HCT116 (cell line): ENCODE data around the gene CDRT15. TPM values are rescaled to one million over a fixed set of nuclear protein-coding genes. Genes with fewer than 3 reads are reported as not detected.

Experiments used
- ATAC-seq: fragments of 200-7000 bp; cut with Tn5 transposase; 2 replicates; pipeline ENCODE4 v1.9.1; 2020; ENCODE audit warnings: mild to moderate bottlenecking, moderate library complexity
- BruUV-seq: library from RNA; stranded (reverse); fragments of 400-500 nt; replicated peaks from 2 replicates; lab custom pipeline; 2021; lab: Mats Ljungman, UMichigan
- CTCF ChIA-PET: fragments of 300-600 bp; sonication (Branson Sonifier 250); formaldehyde crosslinking; loops from one replicate; lab custom pipeline; 2021; ENCODE audit warnings: antibody characterized with exemption; lab: Charles Lee
- POLR2A ChIA-PET: fragments of 300-600, 350-600 bp; sonication (Branson Sonifier 250); formaldehyde crosslinking; loops from one replicate; lab custom pipeline; 2021; ENCODE audit warnings: antibody characterized with exemption; lab: Charles Lee
- RAD21 ChIA-PET, 2 experiments: fragments of 300-600 bp; sonication (Branson Sonifier 250); formaldehyde crosslinking; loops; one replicate each; lab custom pipeline; 2023; ENCODE audit warnings: low total read pairs in 2 of 2; ENCODE audit not compliant: uncharacterized antibody in 2 of 2, unreplicated experiment in 2 of 2, low non-redundant PET in 1 of 2; lab: Charles Lee
- DNase-seq: peaks from one replicate; pipeline ENCODE4 v3.0.0-alpha.2; 2010; ENCODE audit warnings: low read depth, low spot score
- H2AFZ ChIP-seq: fragments of 200-600 bp; shearing (Covaris generic), sonication (generic); 2 replicates; pipeline ENCODE4 v1.6.1; 2017; ENCODE audit warnings: low read depth, mixed run types, mixed read lengths, antibody characterized with exemption, low read length; ENCODE audit not compliant: poor library complexity, severe bottlenecking
- H3K27ac ChIP-seq: 2 replicates; pipeline ENCODE4 v1.5.1; 2012; ENCODE audit warnings: low read depth, low read length
- H3K27me3 ChIP-seq: fragments of 200-600 bp; sonication (generic); 2 replicates; pipeline ENCODE4 v1.6.1; 2016; ENCODE audit warnings: mixed run types, low read length, mixed read lengths; ENCODE audit not compliant: insufficient read depth
- H3K36me3 ChIP-seq, 2 experiments: fragments of 200-500 bp in 1 of 2; fragments of 200-600 bp in 1 of 2; sonication (Bioruptor generic) in 1 of 2; sonication (generic) in 1 of 2; 2 replicates each; pipeline versions ENCODE4 v1.5.1 to v1.6.1; 2014 to 2016; ENCODE audit warnings: low read length in 2 of 2, inconsistent platforms in 1 of 2, mixed read lengths in 1 of 2, mixed run types in 1 of 2; ENCODE audit not compliant: insufficient read depth in 2 of 2, control insufficient read depth in 1 of 2
- H3K4me1 ChIP-seq, 2 experiments: fragments of 200-600 bp in 1 of 2; sonication (generic) in 1 of 2; 2 replicates each; pipeline versions ENCODE4 v1.5.1 to v1.6.1; 2012 to 2017; ENCODE audit warnings: low read length in 2 of 2, inconsistent platforms in 1 of 2, mild to moderate bottlenecking in 1 of 2, mixed read lengths in 1 of 2, mixed run types in 1 of 2, moderate library complexity in 1 of 2; ENCODE audit not compliant: insufficient read depth in 2 of 2, control insufficient read depth in 1 of 2
- H3K4me2 ChIP-seq: fragments of 200-600 bp; sonication (generic); 2 replicates; pipeline ENCODE4 v1.6.1; 2017; ENCODE audit warnings: mixed run types, low read length, mixed read lengths
- H3K4me3 ChIP-seq, 2 experiments: fragments of 200-600 bp in 1 of 2; sonication (generic) in 1 of 2; replicated peaks in 1 of 2; 2 replicates each; pipeline ENCODE4 v1.5.1; 2011 to 2016; ENCODE audit warnings: low read length in 2 of 2, control low read depth in 1 of 2, low read depth in 1 of 2, mild to moderate bottlenecking in 1 of 2, mixed read lengths in 1 of 2, mixed run types in 1 of 2
- H3K79me2 ChIP-seq: fragments of 200-600 bp; sonication (generic); 2 replicates; pipeline ENCODE4 v1.6.1; 2017; ENCODE audit warnings: mild to moderate bottlenecking, mixed run types, low read length, moderate library complexity, mixed read lengths; ENCODE audit not compliant: insufficient read depth
- H3K9ac ChIP-seq: fragments of 200-600 bp; sonication (generic); 2 replicates; pipeline ENCODE4 v1.6.1; 2016; ENCODE audit warnings: low read length, mixed read lengths
- H3K9me2 ChIP-seq: fragments of 200-600 bp; sonication (generic), shearing (Covaris generic); 2 replicates; pipeline ENCODE4 v1.6.1; 2017; ENCODE audit warnings: mixed run types, mild to moderate bottlenecking, moderate library complexity; ENCODE audit not compliant: insufficient read depth
- H3K9me3 ChIP-seq, 2 experiments: fragments of 200-500 bp in 1 of 2; fragments of 200-600 bp in 1 of 2; sonication (Bioruptor generic) in 1 of 2; sonication (generic) in 1 of 2; 2 replicates each; pipeline ENCODE4 v1.6.1; 2014 to 2017; ENCODE audit warnings: low read length in 2 of 2, mixed read lengths in 2 of 2, inconsistent platforms in 1 of 2, low read depth in 1 of 2, mild to moderate bottlenecking in 1 of 2, mixed run types in 1 of 2, moderate library complexity in 1 of 2; ENCODE audit not compliant: control insufficient read depth in 1 of 2, insufficient read depth in 1 of 2
- H4K20me1 ChIP-seq: fragments of 200-600 bp; sonication (generic), shearing (Covaris generic); 2 replicates; pipeline ENCODE4 v1.6.1; 2017; ENCODE audit warnings: mixed run types, mild to moderate bottlenecking, moderate library complexity; ENCODE audit not compliant: insufficient read depth
- CBX3 ChIP-seq: IDR thresholded peaks from 2 replicates; pipeline ENCODE4 v1.6.1; 2012; ENCODE audit warnings: low read depth
- EGR1 ChIP-seq: IDR thresholded peaks from 2 replicates; pipeline ENCODE4 v1.6.1; 2012; ENCODE audit warnings: low read depth
- JUND ChIP-seq: IDR thresholded peaks from 2 replicates; pipeline ENCODE4 v1.6.1; 2012
- RAD21 ChIP-seq: IDR thresholded peaks from 2 replicates; pipeline ENCODE4 v1.6.1; 2012; ENCODE audit warnings: low read depth, mild to moderate bottlenecking
- SIN3A ChIP-seq: IDR thresholded peaks from 2 replicates; pipeline ENCODE4 v1.6.1; 2012; ENCODE audit warnings: low read depth
- SP1 ChIP-seq: IDR thresholded peaks from 2 replicates; pipeline ENCODE4 v1.6.1; 2012; ENCODE audit warnings: low read depth
- YY1 ChIP-seq: IDR thresholded peaks from 2 replicates; pipeline ENCODE4 v1.6.1; 2011; ENCODE audit warnings: low read length, low read depth, moderate library complexity, mild to moderate bottlenecking; ENCODE audit not compliant: insufficient replicate concordance; ENCODE audit errors: extremely low read depth
- ZFX ChIP-seq: fragments of 450-650 bp; IDR thresholded peaks from 2 replicates; pipeline ENCODE4 v1.6.1; 2017
- ZNF274 ChIP-seq: fragments of 200-500 bp; sonication (Bioruptor generic); IDR thresholded peaks from 2 replicates; pipeline ENCODE4 v1.6.1; 2014; ENCODE audit warnings: mild to moderate bottlenecking, low read depth, low read length, inconsistent platforms
- intact Hi-C: fragments of 100-400 bp; cut with micrococcal nuclease; formaldehyde crosslinking; loops from 2 replicates; pipeline ENCODE4 v1.10.0; 2022
- total RNA-seq: library from RNA; stranded (reverse); gene quantifications from one replicate; pipeline ENCODE4 v1.2.1, GENCODE V29; 2021; ENCODE audit not compliant: unreplicated experiment
- TF ChIP-seq, protein P1 (sequence below): IDR thresholded peaks from 2 replicates; pipeline ENCODE4 v1.6.1; 2012
- TF ChIP-seq, protein P2 (sequence below), 3 experiments: fragments of 200-600 bp in 1 of 3; sonication (generic) in 1 of 3; IDR thresholded peaks in 2 of 3; conservative IDR thresholded peaks in 1 of 3; 2 replicates each; pipeline ENCODE4 v1.5.1; 2012 to 2017; ENCODE audit warnings: low read depth in 2 of 3, low read length in 2 of 3, antibody characterized with exemption in 1 of 3, borderline replicate concordance in 1 of 3, control low read depth in 1 of 3, mild to moderate bottlenecking in 1 of 3, mixed read lengths in 1 of 3, mixed run types in 1 of 3, moderate library complexity in 1 of 3; ENCODE audit not compliant: insufficient read depth in 1 of 3
- TF ChIP-seq, protein P3 (sequence below): IDR thresholded peaks from 2 replicates; pipeline ENCODE4 v1.6.1; 2011; ENCODE audit warnings: mild to moderate bottlenecking, low read length, moderate library complexity; ENCODE audit not compliant: insufficient replicate concordance; ENCODE audit errors: extremely low read depth
- TF ChIP-seq, protein P4 (sequence below): IDR thresholded peaks from 2 replicates; pipeline ENCODE4 v1.6.1; 2012

CDRT15 gene
- total RNA-seq, 1 experiment from 2014 or later = not detected

DNA sequence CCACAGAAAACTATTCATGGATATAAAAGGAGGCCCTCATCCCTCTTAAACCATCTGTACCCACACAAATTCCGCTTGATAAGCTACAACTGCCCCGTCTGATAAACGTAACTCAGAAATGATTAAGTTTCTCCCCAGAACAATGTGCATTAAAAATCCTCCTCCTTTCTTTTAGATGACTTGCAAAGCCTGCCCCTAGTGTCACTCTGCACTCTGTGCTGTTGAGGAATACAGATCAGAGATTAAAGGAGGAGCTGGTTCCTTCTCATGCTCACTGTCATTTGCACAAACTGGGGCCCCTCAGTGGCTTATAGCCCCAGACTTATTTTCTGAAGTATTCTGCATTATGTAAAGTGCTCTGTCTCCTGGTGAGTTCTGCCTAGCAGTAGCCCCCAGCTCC lies 33.3 kb downstream of the CDRT15 start:
- Histone ChIP-seq H3K9ac (no peak overlapping the region), H3K79me2 (no peaks in the 10 kb centered on the region), H3K4me3 (no peak overlapping the region), H3K36me3 (no peaks in the 10 kb centered on the region), H3K27me3 (no peaks in the 10 kb centered on the region), H3K27ac (no peak overlapping the region), H3K4me2 (no peak overlapping the region), H3K4me1 (peaks cover 12 to 24% of the 10 kb centered on the region in 2 experiments), H3K9me2 (no peaks in the 10 kb centered on the region), H2AFZ (no peak overlapping the region), H3K9me3 (no peaks in the 10 kb centered on the region), H4K20me1 (no peaks in the 10 kb centered on the region)
- ChIA-PET POLR2A (no interaction called here), RAD21 (no interaction called here), CTCF (interaction anchor here (0.5 to 0.6 kb wide), 2 partner anchors 40 to 135 kb away, joined by 3 read pairs; no protein-coding TSS in a partner anchor)
- DNase-seq (no peak), ATAC-seq (no peak)
- BruUV-seq = no TSS peak
- intact Hi-C loops = no loop called here
- TF ChIP-seq RAD21 = 0 out of 2 replicates have a peak, but pooled peaks have one; percentile 6
- TF ChIP-seq, protein P1, sequence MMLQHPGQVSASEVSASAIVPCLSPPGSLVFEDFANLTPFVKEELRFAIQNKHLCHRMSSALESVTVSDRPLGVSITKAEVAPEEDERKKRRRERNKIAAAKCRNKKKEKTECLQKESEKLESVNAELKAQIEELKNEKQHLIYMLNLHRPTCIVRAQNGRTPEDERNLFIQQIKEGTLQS = no peak
- TF ChIP-seq, protein P2, sequence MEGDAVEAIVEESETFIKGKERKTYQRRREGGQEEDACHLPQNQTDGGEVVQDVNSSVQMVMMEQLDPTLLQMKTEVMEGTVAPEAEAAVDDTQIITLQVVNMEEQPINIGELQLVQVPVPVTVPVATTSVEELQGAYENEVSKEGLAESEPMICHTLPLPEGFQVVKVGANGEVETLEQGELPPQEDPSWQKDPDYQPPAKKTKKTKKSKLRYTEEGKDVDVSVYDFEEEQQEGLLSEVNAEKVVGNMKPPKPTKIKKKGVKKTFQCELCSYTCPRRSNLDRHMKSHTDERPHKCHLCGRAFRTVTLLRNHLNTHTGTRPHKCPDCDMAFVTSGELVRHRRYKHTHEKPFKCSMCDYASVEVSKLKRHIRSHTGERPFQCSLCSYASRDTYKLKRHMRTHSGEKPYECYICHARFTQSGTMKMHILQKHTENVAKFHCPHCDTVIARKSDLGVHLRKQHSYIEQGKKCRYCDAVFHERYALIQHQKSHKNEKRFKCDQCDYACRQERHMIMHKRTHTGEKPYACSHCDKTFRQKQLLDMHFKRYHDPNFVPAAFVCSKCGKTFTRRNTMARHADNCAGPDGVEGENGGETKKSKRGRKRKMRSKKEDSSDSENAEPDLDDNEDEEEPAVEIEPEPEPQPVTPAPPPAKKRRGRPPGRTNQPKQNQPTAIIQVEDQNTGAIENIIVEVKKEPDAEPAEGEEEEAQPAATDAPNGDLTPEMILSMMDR (IDR thresholded peaks at IDR 0.05 in 2 of 3, conservative IDR thresholded peaks at IDR 0.05 in 1 of 3; ENCODE audit: borderline replicate concordance in 1 of 3, insufficient read depth in 1 of 3, low read depth in 2 of 3, low read length in 2 of 3) = peak in 2 of 3 experiments; percentile 41 to 42; a peak in 3 of 6 replicates

DNA sequence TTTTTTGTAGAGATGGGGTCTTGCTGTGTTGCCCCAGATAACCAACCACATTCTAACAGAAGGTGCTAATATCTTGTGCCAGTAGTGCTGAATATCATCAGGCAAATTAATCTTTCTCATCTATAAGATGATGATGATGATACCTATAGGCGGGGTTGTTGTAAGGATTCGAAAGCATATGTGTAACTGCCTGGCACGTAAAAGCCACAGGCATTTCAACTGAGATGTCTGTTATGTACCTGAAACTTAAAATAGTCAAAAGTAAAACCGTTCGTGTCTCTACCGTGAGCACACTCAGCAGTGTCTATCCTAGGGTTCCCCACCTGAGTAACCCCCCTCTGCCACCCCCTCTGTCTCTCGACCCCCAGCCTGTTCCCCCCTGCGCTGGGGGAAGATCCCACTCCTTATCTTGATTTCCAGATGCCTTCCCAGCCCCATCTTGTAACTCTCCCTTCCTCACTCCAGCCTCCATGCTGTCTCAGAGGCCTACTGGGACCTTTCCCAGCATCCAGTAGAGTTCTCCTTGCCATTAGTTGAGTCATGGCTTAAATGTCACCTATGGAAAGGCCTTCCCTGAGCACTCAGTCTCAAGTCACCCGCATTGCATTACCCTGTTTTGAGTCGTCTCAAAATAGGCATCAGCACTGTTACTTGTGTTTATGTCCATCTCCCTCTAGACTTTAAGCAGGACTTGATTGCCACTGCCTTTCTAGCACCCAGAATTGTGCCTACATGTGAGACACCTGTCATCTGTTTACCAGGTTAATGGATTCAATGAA lies 34.1 kb downstream of the CDRT15 start:
- H3K4me2 ChIP-seq = no peak overlapping the region
- no peak overlapping the region for H2AFZ ChIP-seq
- no peaks in the 10 kb centered on the region for H3K79me2 ChIP-seq
- ChIA-PET RAD21 (no interaction called here), POLR2A (no interaction called here), CTCF (no interaction called here)
- no TSS peak for BruUV-seq
- DNase-seq (no peak), ATAC-seq (no peak)
- no peaks in the 10 kb centered on the region for H3K9me3 ChIP-seq
- no peaks in the 10 kb centered on the region for H3K27me3 ChIP-seq
- peaks cover 12 to 24% of the 10 kb centered on the region in 2 experiments for H3K4me1 ChIP-seq
- H4K20me1 ChIP-seq = no peaks in the 10 kb centered on the region
- no peak overlapping the region for H3K27ac ChIP-seq
- intact Hi-C loops = no loop called here
- no peaks in the 10 kb centered on the region for H3K36me3 ChIP-seq
- H3K9me2 ChIP-seq = no peaks in the 10 kb centered on the region
- H3K4me3 ChIP-seq = no peak overlapping the region
- H3K9ac ChIP-seq = no peak overlapping the region
- TF ChIP-seq ZNF274 (no peak), RAD21 (no peak), EGR1 (no peak), JUND (no peak), YY1 (no peak), CBX3 (no peak), ZFX (no peak), SIN3A (no peak), SP1 (no peak)
- TF ChIP-seq, protein P3, sequence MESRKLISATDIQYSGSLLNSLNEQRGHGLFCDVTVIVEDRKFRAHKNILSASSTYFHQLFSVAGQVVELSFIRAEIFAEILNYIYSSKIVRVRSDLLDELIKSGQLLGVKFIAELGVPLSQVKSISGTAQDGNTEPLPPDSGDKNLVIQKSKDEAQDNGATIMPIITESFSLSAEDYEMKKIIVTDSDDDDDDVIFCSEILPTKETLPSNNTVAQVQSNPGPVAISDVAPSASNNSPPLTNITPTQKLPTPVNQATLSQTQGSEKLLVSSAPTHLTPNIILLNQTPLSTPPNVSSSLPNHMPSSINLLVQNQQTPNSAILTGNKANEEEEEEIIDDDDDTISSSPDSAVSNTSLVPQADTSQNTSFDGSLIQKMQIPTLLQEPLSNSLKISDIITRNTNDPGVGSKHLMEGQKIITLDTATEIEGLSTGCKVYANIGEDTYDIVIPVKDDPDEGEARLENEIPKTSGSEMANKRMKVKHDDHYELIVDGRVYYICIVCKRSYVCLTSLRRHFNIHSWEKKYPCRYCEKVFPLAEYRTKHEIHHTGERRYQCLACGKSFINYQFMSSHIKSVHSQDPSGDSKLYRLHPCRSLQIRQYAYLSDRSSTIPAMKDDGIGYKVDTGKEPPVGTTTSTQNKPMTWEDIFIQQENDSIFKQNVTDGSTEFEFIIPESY = no peak
- TF ChIP-seq, protein P4, sequence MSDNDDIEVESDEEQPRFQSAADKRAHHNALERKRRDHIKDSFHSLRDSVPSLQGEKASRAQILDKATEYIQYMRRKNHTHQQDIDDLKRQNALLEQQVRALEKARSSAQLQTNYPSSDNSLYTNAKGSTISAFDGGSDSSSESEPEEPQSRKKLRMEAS = no peak
